K562 (cell line): ENCODE data around the gene ELMO3. TPM values are rescaled to one million over a fixed set of nuclear protein-coding genes. Genes with fewer than 3 reads are reported as not detected.

Source experiments
- RFX1 ChIP-seq: fragments of 450-650 bp; IDR thresholded peaks from 2 replicates; pipeline ENCODE4 v1.6.1; 2016; ENCODE audit warnings: mild to moderate bottlenecking, moderate library complexity
- ZC3H11A ChIP-seq: IDR thresholded peaks from 2 replicates; pipeline ENCODE4 v1.6.1; 2012; ENCODE audit warnings: low read depth, low read length, improper control_type of control experiment
- ZNF224 ChIP-seq: sonication (generic); formaldehyde crosslinking; IDR thresholded peaks from 2 replicates; pipeline ENCODE4 v1.8.0; 2022; ENCODE audit warnings: mild to moderate bottlenecking, missing genetic modification reagents
- polyA plus RNA-seq, 8 experiments: library from polyadenylated mRNA; depleted of rRNA in 4 of 8; stranded (reverse) in 5 of 8; unstranded in 3 of 8; fragments of >200 nt; fragmentation: Nextera tagmentation in 2 of 8; fragmentation: Illumina TruSeq in 1 of 8; extraction: Ambion mirVana in 2 of 8; extraction: Trizol in 1 of 8; gene quantifications; 2 replicates each; pipeline versions ENCODE4 v1.2.1 to v1.2.3, GENCODE V29; 2011 to 2014; ENCODE audit warnings: inconsistent platforms in 1 of 8, missing spikeins in 1 of 8
- total RNA-seq, 7 experiments: library from RNA; depleted of rRNA in 6 of 7; stranded (reverse); fragments of >200 nt in 6 of 7; fragmentation: Illumina TruSeq in 2 of 7; extraction: Trizol in 2 of 7; gene quantifications; 2 replicates each; pipeline versions ENCODE4 v1.2.1 to v1.2.3, GENCODE V29; 2011 to 2021; ENCODE audit warnings: low replicate concordance in 1 of 7
- TF ChIP-seq, protein P1 (sequence below), 2 experiments: fragments of 450-650 bp; formaldehyde crosslinking in 1 of 2; IDR thresholded peaks; 2 replicates each; pipeline versions ENCODE4 v1.4.0 to v1.6.1; 2014 to 2020; ENCODE audit warnings: mild to moderate bottlenecking in 2 of 2, borderline replicate concordance in 1 of 2, low read depth in 1 of 2
- TF ChIP-seq, protein P2 (sequence below): fragments of 250-450 bp; sonication (Bioruptor Pico); IDR thresholded peaks from 2 replicates; pipeline ENCODE4 v1.4.0; 2020; ENCODE audit warnings: mild to moderate bottlenecking, moderate library complexity
- TF ChIP-seq, protein P3 (sequence below): fragments of 250-450 bp; sonication (Bioruptor Pico); IDR thresholded peaks from 2 replicates; pipeline ENCODE4 v1.5.0; 2022; ENCODE audit warnings: mild to moderate bottlenecking
- TF ChIP-seq, protein P4 (sequence below): sonication (generic); formaldehyde crosslinking; IDR thresholded peaks from 2 replicates; pipeline ENCODE4 v1.8.1; 2023; ENCODE audit warnings: mild to moderate bottlenecking, missing genetic modification reagents, moderate library complexity
- TF ChIP-seq, protein P5 (sequence below): fragments of 450-650 bp; IDR thresholded peaks from 2 replicates; pipeline ENCODE4 v1.6.1; 2018; ENCODE audit warnings: mild to moderate bottlenecking, low read depth; ENCODE audit not compliant: partially characterized antibody

The ELMO3 gene
- total and polyA plus RNA-seq, 9 of the 15 experiments (the other 6 are each of a cell fraction or from before 2014, with no cell fraction given) = 0.04 to 5.1 (median 1.5) TPM

DNA sequence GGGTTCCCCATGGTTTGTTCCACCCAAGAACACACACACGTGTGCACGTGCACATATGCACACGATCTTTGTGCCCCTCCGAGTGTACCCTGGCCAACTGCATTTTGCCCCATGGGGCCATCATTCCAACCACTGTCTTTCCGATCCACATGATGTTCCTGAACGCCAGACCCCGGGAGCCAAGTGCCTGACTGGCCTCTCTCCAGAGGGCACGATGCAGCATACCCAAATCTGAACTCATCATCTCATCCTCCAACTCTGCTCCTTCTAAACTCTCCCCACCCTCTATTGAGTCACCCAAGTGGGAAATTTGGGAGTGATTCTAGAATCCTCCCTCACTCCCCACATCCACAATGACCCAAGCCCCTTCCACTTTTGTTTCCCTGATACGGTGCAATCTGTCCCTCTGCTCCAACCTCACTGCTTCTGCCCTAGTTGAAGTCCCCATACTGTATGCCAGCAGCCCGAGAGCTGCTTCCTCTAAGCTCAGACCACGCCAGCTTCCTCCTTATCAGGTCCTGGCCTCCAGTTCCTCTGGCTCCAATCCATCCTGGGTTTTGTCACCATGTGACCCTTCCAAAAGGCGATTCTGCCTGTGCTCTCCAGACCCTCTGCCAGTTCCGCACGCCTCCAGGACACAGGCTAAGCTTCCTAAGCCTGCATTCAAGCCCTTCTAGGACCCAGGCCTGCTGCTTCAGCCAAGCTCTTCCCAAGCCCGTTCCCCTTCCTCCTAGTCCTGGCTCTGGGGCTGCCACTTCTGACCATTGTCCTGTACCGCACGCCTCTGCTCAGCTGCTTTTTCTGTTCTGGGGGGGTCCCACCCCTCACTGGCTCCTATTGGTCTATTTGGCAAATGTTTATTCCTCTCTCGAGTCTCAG lies 17.9 kb downstream of the ELMO3 start (continued):
- TF ChIP-seq, protein P1, sequence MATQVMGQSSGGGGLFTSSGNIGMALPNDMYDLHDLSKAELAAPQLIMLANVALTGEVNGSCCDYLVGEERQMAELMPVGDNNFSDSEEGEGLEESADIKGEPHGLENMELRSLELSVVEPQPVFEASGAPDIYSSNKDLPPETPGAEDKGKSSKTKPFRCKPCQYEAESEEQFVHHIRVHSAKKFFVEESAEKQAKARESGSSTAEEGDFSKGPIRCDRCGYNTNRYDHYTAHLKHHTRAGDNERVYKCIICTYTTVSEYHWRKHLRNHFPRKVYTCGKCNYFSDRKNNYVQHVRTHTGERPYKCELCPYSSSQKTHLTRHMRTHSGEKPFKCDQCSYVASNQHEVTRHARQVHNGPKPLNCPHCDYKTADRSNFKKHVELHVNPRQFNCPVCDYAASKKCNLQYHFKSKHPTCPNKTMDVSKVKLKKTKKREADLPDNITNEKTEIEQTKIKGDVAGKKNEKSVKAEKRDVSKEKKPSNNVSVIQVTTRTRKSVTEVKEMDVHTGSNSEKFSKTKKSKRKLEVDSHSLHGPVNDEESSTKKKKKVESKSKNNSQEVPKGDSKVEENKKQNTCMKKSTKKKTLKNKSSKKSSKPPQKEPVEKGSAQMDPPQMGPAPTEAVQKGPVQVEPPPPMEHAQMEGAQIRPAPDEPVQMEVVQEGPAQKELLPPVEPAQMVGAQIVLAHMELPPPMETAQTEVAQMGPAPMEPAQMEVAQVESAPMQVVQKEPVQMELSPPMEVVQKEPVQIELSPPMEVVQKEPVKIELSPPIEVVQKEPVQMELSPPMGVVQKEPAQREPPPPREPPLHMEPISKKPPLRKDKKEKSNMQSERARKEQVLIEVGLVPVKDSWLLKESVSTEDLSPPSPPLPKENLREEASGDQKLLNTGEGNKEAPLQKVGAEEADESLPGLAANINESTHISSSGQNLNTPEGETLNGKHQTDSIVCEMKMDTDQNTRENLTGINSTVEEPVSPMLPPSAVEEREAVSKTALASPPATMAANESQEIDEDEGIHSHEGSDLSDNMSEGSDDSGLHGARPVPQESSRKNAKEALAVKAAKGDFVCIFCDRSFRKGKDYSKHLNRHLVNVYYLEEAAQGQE (IDR thresholded peaks at IDR 0.05; ENCODE audit: borderline replicate concordance) = no peak; the same call in 1 of the 2 replicates
- TF ChIP-seq, protein P1 (CRISPR knock-in tag; IDR thresholded peaks at IDR 0.05; ENCODE audit: low read depth) = no peak
- TF ChIP-seq RFX1 (no peak), ZC3H11A (no peak), ZNF224 (no peak)
- TF ChIP-seq, protein P2, sequence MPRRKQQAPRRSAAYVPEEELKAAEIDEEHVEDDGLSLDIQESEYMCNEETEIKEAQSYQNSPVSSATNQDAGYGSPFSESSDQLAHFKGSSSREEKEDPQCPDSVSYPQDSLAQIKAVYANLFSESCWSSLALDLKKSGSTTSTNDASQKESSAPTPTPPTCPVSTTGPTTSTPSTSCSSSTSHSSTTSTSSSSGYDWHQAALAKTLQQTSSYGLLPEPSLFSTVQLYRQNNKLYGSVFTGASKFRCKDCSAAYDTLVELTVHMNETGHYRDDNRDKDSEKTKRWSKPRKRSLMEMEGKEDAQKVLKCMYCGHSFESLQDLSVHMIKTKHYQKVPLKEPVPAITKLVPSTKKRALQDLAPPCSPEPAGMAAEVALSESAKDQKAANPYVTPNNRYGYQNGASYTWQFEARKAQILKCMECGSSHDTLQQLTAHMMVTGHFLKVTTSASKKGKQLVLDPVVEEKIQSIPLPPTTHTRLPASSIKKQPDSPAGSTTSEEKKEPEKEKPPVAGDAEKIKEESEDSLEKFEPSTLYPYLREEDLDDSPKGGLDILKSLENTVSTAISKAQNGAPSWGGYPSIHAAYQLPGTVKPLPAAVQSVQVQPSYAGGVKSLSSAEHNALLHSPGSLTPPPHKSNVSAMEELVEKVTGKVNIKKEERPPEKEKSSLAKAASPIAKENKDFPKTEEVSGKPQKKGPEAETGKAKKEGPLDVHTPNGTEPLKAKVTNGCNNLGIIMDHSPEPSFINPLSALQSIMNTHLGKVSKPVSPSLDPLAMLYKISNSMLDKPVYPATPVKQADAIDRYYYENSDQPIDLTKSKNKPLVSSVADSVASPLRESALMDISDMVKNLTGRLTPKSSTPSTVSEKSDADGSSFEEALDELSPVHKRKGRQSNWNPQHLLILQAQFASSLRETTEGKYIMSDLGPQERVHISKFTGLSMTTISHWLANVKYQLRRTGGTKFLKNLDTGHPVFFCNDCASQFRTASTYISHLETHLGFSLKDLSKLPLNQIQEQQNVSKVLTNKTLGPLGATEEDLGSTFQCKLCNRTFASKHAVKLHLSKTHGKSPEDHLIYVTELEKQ (CRISPR knock-in tag) = no peak
- TF ChIP-seq, protein P3, sequence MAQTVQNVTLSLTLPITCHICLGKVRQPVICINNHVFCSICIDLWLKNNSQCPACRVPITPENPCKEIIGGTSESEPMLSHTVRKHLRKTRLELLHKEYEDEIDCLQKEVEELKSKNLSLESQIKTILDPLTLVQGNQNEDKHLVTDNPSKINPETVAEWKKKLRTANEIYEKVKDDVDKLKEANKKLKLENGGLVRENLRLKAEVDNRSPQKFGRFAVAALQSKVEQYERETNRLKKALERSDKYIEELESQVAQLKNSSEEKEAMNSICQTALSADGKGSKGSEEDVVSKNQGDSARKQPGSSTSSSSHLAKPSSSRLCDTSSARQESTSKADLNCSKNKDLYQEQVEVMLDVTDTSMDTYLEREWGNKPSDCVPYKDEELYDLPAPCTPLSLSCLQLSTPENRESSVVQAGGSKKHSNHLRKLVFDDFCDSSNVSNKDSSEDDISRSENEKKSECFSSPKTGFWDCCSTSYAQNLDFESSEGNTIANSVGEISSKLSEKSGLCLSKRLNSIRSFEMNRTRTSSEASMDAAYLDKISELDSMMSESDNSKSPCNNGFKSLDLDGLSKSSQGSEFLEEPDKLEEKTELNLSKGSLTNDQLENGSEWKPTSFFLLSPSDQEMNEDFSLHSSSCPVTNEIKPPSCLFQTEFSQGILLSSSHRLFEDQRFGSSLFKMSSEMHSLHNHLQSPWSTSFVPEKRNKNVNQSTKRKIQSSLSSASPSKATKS = no peak
- TF ChIP-seq, protein P4, sequence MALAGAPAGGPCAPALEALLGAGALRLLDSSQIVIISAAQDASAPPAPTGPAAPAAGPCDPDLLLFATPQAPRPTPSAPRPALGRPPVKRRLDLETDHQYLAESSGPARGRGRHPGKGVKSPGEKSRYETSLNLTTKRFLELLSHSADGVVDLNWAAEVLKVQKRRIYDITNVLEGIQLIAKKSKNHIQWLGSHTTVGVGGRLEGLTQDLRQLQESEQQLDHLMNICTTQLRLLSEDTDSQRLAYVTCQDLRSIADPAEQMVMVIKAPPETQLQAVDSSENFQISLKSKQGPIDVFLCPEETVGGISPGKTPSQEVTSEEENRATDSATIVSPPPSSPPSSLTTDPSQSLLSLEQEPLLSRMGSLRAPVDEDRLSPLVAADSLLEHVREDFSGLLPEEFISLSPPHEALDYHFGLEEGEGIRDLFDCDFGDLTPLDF (CRISPR knock-in tag) = no peak
- TF ChIP-seq, protein P5, sequence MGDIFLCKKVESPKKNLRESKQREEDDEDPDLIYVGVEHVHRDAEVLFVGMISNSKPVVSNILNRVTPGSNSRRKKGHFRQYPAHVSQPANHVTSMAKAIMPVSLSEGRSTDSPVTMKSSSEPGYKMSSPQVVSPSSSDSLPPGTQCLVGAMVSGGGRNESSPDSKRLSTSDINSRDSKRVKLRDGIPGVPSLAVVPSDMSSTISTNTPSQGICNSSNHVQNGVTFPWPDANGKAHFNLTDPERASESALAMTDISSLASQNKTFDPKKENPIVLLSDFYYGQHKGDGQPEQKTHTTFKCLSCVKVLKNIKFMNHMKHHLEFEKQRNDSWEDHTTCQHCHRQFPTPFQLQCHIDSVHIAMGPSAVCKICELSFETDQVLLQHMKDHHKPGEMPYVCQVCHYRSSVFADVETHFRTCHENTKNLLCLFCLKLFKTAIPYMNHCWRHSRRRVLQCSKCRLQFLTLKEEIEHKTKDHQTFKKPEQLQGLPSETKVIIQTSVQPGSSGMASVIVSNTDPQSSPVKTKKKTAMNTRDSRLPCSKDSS = no peak
